ENCODE results near the gene CTNNA2. TPM values are rescaled to one million over a fixed set of nuclear protein-coding genes. Genes with fewer than 3 reads are reported as not detected.

The CTNNA2 gene
- total RNA-seq, 1 donor from 2014 or later = 0.37 TPM

- no peak for DNase-seq (ENCODE audit: low spot score)
Measured at GRCh38 chr2:80393991-80394390, 881.1 kb downstream of the CTNNA2 start.

- no peak for DNase-seq (ENCODE audit: low spot score)
Measured at GRCh38 chr2:80395251-80395650, 882.4 kb downstream of the CTNNA2 start.

GRCh38 chr2:80396276-80396675 is 883.4 kb downstream of the CTNNA2 start:
- no peak for DNase-seq (ENCODE audit: low spot score)

GRCh38 chr2:80403081-80403480 is 890.2 kb downstream of the CTNNA2 start:
- DNase-seq (ENCODE audit: low spot score) = no peak

GRCh38 chr2:80407377-80407776 is 894.5 kb downstream of the CTNNA2 start:
- no peak for DNase-seq (ENCODE audit: low spot score)

- DNase-seq (ENCODE audit: low spot score) = no peak
Measured at GRCh38 chr2:80410346-80410745, 897.5 kb downstream of the CTNNA2 start.

- no peak for DNase-seq (ENCODE audit: low spot score)
Measured at GRCh38 chr2:80413136-80413535, 900.3 kb downstream of the CTNNA2 start.

- no peak for DNase-seq (ENCODE audit: low spot score)
Measured at GRCh38 chr2:80417737-80418136, 904.9 kb downstream of the CTNNA2 start.

GRCh38 chr2:80420530-80421208 is 907.8 kb downstream of the CTNNA2 start:
- DNase-seq (ENCODE audit: low spot score) = no peak

GRCh38 chr2:80429251-80429650 is 916.4 kb downstream of the CTNNA2 start:
- no peak for DNase-seq (ENCODE audit: low spot score)

- no peak for DNase-seq (ENCODE audit: low spot score)
Measured at GRCh38 chr2:80437959-80438358, 925.1 kb downstream of the CTNNA2 start.

- no peak for DNase-seq (ENCODE audit: low spot score)
Measured at GRCh38 chr2:80438686-80439085, 925.8 kb downstream of the CTNNA2 start.

- DNase-seq (ENCODE audit: low spot score) = peak; percentile 10
Measured at GRCh38 chr2:80454628-80455027, 941.8 kb downstream of the CTNNA2 start.

GRCh38 chr2:80459028-80459427 is 946.2 kb downstream of the CTNNA2 start:
- no peak for DNase-seq (ENCODE audit: low spot score)

- no peak for DNase-seq (ENCODE audit: low spot score)
Measured at GRCh38 chr2:80461505-80462197, 948.8 kb downstream of the CTNNA2 start.

GRCh38 chr2:80462654-80463053 is 949.8 kb downstream of the CTNNA2 start:
- DNase-seq (ENCODE audit: low spot score) = no peak

GRCh38 chr2:80464275-80464674 is 951.4 kb downstream of the CTNNA2 start:
- DNase-seq (ENCODE audit: low spot score) = no peak

- DNase-seq (ENCODE audit: low spot score) = no peak
Measured at GRCh38 chr2:80467262-80467811, 954.5 kb downstream of the CTNNA2 start.

GRCh38 chr2:80469428-80469827 is 956.6 kb downstream of the CTNNA2 start:
- no peak for DNase-seq (ENCODE audit: low spot score)

GRCh38 chr2:80473069-80473468 is 960.2 kb downstream of the CTNNA2 start:
- no peak for DNase-seq (ENCODE audit: low spot score)

- no peak for DNase-seq (ENCODE audit: low spot score)
Measured at GRCh38 chr2:80473796-80474195, 960.9 kb downstream of the CTNNA2 start.

- DNase-seq (ENCODE audit: low spot score) = no peak
Measured at GRCh38 chr2:80475970-80476369, 963.1 kb downstream of the CTNNA2 start.

- DNase-seq (ENCODE audit: low spot score) = no peak
Measured at GRCh38 chr2:80476535-80477117, 963.8 kb downstream of the CTNNA2 start.

Data from mucosa of gallbladder (tissue), 1 donor.